OCI-LY3 (cell line): ENCODE data around the gene BABAM1.

Source experiments
- CTCF ChIP-seq: fragments of 200-600, 300-600 bp; sonication (generic); IDR thresholded peaks from 2 replicates; pipeline ENCODE4 v1.5.1; 2014; ENCODE audit warnings: antibody characterized with exemption, low read length, low read depth
- EZH2phosphoT487 ChIP-seq: fragments of 200-600 bp; shearing (Covaris generic); IDR thresholded peaks from 2 replicates; pipeline ENCODE4 v1.6.1; 2018; ENCODE audit warnings: antibody characterized with exemption, mixed run types, low read depth

GRCh38 chr19:17283504-17283996, 16.3 kb downstream of the BABAM1 start:
- no peak for TF ChIP-seq CTCF
- TF ChIP-seq EZH2phosphoT487, result no peak
